GM18909 (cell line): ENCODE measurements around the gene UCKL1.
A peak's percentile ranks its signal among the peaks of the same experiment; 100 is the strongest.
"Not testable (repeated sequence)": the region's sequence is repeated elsewhere in the genome, so short reads cannot be mapped to it uniquely, and the experiment has no call there.

Experiments used
- ATAC-seq: cut with Tn5 transposase; IDR thresholded peaks from one replicate; pipeline ENCODE4 v1.9.1; 2021; ENCODE audit warnings: mild to moderate bottlenecking; ENCODE audit not compliant: unreplicated experiment, poor library complexity

UCKL1 gene

DNA sequence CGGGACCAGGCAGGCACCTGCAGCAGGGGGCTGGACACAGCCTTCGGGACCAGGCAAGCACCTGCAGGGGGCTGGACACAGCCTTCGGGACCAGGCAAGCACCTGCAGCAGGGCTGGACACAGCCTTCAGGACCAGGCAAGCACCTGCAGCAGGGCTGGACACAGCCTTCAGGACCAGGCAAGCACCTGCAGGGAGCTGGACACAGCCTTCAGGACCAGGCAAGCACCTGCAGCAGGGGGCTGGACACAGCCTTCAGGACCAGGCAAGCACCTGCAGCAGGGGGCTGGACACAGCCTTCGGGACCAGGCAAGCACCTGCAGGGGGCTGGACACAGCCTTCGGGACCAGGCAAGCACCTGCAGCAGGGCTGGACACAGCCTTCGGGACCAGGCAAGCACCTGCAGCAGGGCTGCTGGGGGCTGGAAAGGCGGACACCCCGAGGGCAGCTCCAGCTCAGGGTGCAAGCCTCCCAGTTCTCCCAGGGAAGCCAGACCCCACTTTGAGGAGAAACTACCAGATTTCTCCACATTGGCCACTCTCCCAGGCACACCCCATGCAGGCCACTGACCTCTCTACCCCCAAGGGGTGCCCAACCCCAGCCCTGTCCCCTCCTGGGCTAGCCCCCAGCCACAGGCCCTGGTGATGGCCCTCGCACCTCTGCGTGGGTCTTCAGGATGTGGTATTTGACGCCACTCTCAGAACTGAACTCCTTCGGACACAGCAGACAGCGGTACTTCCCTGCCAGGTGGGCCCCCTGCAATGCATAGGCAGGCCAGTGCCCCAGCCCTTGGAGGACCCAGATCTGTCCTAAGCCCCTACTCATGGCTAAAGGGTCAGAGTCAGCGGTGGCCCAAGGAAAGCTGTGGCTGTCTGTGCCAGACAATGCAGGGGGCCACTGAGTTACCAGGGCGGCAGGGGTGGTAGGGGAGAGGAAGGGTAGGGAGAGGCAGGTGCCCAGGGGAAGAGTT is 4.7 kb upstream of the UCKL1 start:
- ATAC-seq: not testable (repeated sequence)

DNA sequence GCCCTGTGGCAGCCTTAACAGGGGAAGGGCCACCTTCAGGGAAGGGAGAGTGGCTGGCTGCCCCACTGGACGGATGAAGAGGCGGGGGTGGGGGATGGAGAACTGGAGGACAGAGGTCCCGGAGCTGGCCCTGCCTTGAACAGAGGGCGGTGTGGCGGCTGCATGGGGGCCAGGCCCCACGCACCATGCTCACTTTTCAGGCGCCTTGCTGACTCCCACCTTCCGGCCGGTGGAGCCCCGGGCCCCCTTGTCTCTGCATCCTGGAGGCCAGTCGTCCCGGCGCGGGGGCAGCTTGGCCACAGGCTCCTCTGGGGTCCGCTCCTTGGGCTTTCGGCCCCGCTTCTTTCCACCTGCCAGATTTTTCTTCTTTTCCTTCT is 3.5 kb upstream of the UCKL1 start:
- ATAC-seq: no peak

DNA sequence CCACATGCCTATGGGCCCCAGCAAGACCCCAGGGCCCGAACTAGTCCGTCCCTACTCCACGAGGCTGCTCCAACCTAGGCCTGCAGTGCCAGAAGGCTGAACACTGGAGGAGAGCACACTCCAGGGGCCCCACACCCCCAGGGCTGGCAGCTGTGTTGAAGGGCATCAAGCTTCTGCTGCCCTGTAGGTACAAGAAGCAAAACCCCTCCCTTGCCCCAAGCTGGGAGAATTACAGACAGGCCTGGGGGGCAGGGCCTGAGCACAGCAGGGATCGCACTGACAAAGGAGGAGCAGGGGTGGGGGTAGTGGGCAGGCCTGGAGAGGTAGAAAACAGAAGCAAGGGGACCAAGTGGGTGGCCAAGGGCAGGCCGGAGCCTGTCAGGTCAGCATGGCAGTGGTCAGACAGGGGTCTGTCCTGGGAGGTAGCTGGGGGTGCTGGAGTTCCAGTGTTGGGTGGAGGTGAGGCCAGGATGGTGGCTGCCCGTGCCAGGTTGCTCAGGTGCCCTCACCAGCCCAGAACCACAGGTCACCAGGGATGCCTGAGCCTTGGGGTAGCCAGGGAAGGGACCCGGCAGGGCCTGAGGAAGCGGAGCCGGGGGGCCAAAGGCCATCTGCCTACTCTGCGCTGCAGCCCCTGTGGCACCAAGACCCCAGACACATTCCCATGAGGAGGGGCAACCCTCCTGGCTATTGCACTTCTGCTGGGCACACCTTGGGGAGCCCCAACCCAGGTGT is 2.9 kb upstream of the UCKL1 start:
- no peak for ATAC-seq

DNA sequence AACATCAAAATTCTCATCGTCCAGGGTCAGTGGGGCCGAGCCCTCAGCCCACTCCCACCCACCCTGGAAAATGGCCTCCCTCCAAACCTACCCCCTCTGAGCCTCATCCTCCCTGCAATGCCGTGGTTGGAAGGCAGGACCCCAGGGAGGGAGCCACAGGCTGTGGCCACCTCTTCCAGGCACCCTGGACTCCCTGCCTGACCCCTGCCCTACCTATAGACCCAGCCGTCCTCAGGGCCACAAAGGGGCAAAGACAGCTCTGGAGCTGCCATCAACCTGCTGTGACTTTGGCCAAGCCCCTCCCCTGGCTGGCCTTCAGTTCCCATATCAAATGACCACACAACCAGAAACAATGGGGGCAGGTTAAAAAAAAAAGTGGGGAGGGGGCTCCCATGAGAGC is 2.3 kb upstream of the UCKL1 start:
- ATAC-seq: no peak

DNA sequence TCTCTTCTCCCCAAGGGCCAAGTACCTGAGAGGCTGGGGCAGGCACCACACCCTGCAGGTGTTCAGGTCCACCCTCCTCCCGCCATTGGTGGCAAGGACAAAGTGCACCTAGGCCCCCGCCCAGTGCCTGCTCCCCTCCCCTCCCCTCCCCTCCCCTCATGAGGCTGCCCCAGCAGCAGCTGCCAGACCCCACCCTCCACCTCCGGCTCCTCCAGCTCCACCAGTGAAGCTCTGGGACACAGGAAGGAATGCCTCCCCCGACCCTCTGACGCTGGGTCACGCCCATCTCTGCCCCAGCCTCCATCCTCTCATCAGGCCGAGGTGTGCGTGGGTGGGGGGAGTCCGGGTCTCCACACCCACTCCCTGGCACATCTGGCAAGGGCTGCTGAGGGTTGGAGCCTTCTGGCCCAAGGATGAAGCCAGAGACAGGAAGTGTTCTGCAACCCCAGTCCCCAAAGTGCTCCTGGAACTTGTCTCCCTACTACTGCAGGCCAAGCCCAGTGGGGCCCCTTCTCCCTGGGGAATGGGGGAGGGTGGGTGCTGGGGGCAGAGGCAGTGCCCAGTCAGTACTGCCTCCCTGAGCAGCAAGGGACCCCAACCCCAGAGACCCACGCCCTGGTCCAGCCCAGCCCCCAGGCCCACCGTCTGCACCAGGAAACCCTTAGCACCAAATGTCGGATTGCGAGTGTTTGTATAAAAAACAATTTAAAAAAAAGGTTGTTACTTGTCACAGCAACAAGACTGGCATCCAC is 1.6 kb upstream of the UCKL1 start:
- no peak for ATAC-seq

DNA sequence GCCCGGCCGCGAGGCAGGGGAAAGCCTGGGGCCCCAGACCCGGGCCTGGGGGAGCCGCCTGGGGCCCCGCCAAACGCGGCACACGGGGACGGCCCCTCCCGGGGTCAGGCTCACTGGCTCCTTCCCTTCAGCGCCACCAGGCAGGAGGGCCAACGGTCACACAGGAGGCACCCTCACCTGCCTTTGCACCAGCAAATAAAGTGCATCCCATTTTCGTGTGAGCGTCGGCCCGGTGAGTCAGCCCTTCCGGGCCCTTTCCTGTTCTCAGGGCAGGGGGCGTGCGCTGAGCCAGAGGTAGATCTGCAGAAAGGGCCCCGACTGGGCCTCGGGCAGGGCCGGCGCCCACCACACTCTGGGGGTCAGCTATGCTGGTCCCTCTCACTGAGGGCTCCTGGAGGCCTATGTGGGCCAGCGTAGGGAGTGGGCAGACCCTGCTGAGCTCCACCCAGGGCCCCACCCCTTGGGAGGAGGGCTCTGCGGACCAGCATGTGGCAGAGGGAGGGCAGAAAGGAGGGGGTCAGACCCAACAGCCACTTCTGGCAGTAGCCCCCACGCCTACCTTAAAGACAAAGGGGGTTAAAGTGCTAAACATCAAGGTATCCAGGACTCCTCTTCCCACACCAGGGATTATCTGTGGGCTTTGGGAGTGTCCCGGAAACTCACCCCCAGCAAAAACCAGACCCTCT is 931 bp upstream of the UCKL1 start:
- ATAC-seq: peak; percentile 19

DNA sequence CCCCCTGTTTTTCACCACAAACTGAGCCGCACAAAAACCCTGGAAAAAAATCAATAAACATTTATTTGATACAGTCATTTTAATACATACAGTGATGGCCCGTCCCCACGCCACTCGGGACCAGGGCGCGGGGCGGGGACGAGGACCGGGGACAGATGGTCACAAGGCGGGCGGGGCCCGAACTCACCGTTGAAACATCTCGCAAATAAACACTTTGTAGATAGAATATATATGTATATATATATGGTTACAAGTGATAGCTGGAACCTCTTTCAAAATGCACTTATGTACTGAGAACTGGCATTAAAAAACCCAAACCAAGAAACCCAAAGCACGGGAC is 418 bp upstream of the UCKL1 start:
- no peak for ATAC-seq

DNA sequence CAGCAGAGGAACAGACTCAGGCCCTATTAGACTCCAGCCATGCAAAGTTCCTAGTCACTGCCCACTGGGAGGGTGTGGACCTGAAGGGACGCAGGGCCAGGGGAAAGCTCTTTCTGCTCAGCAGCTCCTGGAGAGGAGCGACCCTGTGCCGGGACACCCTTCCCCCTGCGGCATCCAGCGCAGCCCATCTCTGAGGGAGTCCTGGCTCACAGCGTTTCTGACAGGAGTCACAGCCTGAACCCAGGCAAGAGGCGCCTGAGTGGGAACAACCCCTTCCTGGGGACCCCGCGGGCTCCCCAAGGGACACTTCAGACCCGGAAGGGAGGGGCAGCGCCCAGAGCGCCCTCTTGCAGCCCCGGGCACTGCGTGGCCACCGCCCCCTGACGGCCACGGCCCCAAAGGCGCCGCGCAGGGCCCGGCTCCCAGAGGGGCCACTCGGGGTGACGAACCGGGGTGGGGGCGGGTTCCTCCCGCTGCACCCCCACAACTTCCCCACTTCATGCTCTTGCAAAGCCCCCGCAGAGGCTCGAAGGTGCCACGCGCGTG is 862 bp downstream of the UCKL1 start:
- peak; percentile 12 for ATAC-seq

DNA sequence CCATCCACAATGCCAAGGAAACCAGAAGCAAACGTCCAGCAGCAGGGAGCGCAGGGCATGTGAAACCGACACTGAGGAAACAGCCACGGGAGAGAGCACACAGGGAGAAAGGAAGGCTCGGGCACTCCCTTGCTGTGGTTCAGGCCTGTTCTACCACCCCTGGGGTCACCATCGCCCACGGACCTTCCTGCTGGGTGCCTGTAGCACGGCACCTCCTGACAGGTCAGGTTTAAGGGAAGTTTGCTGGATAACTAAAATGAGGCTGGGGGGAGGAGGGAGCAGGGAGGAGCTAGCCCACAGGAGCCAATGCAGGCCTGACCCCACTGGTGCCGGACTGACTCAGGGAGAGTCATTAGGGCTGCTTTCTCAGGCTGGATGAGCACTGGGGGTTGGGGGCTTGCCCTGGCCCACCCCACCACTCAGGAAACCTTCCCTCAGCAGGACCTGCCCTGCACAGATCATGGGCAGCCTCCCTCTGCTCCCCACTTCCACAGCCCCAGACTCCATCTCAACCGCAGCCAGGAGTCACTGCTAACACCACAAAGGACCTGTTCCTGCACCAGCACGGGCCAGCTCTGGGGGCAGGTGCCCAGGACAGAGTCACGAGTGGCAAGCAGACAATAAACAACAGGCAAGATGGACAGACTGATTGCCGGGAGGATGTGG is 2.3 kb downstream of the UCKL1 start:
- ATAC-seq: no peak

DNA sequence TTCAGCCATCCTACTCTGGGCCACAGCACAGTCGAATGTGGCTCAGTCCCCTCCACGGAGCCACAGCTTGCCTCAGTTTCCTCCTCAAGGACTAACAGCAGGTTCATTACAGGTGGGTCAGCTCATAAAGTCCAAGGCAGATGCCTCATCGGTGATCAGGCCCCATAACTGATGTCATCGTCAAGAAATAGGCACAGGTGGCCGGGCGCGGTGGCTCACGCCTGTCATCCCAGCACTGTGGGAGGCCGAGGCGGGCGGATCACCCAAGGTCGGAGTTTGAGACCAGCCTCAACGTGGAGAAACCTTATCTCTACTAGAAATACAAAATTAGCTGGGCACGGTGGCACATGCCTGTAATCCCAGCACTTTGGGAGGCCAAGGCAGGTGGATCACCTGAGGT is 3.4 kb downstream of the UCKL1 start:
- ATAC-seq: no peak

DNA sequence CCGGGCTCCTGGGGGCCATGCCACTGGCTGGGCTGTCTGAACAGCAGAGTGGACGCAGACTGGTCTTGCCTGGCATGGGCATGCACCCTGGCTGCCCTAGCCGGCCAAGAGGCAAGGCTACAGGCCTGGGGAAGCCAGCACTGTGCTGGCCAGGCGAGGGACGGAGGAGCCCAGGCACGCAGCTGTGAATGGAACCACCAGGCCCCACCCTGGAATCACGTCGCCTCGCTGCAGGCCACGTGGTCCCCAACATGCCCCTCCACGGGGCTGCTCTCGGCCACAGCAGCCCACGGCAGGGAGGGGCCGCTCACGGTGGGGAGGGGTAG is 4.0 kb downstream of the UCKL1 start:
- ATAC-seq: no peak

DNA sequence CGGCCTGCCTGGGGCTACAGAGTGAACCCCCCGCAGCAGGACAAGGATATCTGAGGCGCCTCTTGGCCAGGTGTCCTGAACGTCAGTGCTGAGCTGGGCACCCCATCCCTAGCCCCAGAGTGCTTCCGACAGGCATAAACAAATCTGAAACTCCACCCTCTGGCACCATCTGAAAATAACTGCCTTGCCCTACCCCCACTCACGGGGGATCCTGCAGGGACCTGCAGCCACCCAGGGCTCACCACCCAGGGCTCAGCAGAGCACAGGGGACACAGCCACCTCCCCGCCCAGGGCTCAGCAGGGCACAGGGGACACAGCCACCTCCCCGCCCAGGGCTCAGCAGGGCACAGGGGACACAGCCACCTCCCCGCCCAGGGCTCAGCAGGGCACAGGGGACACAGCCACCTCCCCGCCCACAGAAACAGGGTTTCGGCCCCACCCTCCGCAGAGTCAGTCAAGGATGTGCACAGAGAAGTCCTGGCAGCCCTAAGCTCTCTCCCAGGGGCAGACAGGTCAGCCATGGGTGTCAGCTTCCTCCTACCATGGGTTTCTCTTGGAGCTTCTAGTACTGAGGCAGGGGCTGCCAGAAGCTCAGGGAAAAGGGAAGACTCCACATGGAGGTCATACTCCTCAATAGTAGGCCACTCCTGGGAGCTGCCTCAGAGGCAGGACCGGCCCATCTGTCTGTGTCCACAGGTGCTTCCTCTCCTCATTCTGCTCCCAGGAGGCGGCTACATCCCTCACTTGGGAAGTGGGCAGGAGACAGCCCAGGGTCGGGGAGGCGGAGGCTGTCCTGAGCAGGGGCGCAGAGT is 4.6 kb downstream of the UCKL1 start:
- no peak for ATAC-seq

DNA sequence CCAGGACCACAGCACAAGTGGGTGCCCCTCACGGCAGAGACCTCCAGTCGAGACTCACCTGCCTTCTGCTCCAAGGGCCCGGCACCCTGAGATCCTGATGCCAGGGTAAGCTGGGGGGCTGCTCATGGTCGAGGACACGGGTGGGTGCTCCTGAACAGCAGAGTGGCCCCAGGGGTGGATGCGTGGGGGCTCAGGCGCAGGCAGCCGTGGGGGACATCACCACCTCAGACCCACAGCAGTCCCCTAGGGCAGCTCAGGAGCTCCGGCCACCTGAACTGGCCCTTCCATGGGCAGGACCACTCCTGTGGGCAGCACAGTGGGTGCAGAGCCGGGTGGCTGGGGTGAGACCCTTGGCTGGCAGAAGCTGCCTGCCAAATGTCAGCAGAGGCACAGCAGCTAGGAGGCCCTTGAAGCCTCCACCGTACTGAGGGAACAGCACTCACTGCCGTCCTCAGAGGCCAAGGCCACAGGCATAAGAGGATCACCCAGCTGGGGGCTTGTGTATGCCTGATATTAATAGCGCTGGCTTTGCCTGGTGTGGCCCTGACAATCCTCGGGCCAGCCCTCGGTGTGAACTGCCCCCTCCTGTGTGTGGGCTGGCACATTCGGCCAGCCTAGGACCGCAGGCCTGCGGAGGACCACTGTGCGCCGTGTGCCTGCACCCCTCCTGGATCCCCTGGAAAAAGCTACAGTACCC is 5.4 kb downstream of the UCKL1 start:
- no peak for ATAC-seq

DNA sequence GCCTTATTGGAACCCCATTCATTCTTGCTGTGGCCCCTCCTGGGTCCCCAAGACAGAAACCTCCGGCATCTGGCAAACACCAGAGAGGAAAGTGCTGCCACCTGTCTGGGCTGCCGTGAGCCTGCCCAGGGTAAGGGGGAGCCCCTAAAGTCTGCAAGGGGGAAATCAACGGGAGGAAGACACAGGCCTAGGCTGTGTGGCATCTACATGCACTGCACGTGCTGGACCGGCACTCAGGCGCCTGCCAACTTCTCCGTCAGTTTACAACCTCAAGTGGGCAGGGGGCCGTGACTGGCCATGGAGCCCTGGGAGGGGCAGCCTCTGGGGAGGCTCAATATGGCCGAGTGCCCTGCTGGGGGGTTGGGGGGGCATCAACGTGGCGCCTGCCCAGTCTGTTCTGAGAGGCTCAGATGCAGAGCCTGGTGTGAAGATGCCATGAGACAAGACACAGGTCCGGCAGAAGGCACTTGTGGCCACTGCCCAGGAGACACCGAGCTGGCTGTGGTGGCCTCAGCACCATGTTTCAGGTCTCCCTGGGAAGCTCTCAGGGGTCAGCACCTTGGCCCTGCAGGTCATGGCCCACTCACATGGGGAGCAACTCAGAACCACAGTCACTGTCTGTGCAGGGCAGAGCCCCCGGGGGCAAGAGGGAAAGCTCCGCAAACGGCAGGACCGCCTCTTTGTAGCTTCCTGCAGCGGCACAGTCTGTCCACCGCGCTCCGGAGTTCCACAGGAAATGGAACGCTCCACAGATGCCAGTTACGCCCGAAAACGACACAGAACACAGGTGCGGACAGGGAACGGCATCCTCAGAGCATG is 8.4 kb downstream of the UCKL1 start:
- no peak for ATAC-seq

DNA sequence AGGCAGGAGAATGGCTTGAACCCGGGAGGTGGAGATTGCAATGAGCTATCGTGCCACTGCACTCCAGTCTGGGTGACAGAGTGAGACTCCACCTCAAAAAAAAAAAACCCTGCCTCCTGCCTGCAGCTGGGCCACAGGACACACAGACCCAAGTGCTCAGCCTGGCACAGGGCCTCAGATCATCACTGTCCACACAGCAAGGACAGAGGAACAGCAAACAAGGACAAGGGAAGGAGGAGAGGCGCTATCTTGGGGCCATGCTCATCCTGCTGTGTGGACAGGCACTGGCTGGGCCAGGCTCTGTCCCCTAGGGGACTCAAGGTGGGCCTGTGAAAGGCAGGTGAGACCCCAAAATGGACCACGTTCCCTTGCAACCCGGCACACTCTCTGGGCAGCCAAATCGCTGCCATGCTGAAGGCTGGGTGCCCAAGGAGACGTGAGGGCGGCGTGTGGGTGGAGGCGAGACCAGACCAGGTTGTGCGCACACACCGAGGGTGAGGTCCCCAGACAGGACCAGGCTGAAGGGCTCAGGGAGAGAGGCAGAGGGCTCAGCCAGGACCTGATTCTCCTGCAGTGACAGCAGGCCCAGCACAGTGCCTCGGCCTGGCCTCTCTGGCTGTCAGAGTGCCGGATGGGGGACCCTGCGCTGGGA is 9.1 kb downstream of the UCKL1 start:
- ATAC-seq: no peak

DNA sequence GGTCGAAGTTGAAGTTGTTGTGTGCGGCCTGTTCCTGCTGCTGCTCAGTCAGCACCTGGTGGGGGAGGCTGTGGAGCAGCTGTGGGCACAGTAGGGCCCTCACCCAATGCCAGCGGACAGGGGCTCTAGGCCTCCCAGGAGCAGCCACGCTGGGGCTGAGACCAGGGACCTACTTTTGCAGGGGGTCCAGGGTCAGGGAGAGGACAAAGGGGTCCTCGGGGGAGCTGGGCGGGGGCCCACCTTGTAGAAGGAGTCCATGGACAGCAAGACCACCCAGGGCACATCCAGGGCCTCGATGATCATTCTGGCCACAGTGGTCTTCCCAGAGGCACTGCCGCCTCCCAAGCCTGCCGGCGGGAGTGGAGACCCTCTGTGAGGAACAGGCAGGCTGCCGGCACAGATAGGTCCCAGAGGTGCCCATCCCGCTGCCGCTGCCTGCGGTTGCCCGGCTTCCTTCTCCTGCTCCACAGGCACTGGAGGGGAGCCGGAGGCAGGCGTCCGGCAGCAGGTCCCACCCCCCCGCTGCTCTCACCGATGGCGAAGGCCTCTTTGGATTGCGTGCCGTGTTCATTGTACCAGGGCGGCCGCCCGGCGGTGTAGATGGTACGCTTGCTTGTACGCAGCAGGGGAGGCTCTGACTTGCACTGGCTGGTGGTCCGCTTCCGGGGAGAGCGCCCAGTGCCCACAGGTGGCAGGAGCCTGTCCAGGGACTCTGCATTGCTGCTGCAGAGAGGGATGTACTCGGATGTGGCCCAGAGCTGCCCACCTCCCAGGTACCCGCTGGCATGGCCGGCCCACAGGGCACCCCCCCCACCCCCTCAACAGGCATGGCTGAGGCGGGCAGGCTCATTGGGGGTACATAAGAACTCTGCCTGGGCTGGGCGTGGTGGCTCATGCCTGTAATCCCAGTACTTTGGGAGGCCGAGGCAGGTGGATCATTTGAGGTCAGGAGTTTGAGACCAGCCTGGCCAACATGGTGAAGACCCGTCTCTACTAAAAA is 10.0 kb downstream of the UCKL1 start:
- no peak for ATAC-seq
